ENCODE measurements around the gene ENO2.

The ENO2 gene

DNA sequence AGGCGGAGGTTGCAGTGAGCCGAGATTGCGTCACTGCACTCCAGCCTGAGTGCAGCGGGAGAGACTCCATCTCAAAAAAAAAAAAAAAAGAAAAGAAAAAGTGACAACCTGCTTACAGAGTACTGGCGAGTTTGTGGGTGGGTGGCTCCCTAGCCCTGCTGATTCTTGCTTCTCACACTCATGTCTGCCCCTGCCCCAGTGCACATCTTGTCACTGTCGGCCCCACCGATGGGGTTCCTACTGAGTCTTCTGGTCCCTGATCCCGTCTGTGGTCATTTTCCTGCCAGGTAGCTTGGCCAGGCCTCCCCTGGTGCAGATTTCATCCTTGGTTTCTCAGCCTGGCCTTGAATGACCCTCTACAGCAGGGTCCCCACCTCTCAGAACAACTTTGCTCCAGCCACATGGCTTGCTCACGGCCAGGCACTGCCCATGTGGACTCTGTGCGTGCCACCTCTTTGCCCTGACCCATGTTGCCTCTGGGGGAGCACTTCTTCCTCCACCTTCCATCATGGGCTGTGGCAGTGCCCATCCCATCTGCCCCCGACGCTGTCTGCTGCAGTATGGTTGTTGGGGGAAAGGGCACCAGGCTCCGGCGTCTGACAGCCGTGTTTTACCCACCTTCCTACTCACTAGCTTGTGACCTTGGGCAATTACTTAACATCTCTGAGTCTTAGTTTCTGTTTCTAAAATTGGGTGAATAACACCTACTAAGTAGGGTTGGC, 34.7 kb downstream of the ENO2 start:
- DNase-seq (ENCODE audit: low read depth, low spot score), result no peak

GRCh38 chr12:6950401-6950801, 36.0 kb downstream of the ENO2 start:
- DNase-seq (ENCODE audit: low read depth, low spot score), result no peak

- DNase-seq (ENCODE audit: low read depth, low spot score), result peak; percentile 55
Measured at GRCh38 chr12:6950811-6951540, 36.6 kb downstream of the ENO2 start, which contains the start of gene PTPN6. Gene PTPN6 (plus strand): TSS chr12:6951356. CDS start chr12:6951513, 157 bp downstream.

DNA sequence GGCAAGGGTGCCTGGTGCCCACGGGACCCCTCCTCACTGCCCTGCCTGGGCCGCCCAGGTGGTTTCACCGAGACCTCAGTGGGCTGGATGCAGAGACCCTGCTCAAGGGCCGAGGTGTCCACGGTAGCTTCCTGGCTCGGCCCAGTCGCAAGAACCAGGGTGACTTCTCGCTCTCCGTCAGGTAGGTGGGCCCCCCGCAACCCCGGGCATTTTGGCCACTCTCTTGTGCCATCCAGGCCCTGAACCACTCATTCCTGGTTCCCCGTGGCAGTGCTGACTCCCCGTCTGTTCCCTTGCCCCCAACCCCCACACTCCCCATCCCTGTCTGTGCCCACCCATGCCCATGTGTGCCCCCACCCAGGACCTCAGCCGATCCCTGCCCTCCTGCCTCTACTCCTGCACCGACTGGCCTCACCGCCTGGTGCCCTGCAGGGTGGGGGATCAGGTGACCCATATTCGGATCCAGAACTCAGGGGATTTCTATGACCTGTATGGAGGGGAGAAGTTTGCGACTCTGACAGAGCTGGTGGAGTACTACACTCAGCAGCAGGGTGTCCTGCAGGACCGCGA, 37.3 kb downstream of the ENO2 start:
- no peak for DNase-seq (ENCODE audit: low read depth, low spot score)

DNA sequence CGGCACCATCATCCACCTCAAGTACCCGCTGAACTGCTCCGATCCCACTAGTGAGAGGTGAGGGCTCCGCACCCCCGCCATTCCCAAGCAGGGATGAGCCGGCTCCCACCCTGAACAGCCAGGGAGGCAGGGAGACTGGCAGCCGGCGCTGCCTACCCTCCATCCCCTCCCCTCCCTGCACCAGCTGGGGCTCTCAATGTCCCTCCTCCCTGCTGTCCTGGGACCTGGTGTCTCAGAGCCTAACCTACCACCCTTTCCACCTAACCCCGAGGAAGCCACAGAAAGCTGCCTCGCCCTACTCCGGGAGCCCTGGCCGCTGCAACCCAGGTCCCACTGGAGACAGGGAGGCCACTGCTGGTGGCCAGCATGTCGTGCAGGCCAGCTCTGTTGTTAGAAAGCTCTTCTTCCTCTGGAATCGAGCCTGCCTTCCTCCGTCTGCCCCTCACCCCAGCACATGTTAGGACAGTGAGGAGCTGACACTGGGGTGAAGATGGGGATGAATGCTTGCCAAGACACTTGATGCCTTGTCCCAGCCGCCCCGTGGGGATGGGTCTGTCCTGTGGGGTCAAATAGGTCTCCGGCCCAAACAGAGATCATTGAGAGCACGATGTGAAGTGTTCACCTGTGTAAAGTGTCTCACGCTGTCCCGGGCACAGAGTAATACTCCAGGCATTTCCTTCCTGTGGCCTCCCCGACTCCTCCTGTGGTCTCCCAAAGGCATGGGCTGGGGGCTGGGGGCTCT, 37.9 kb downstream of the ENO2 start:
- DNase-seq (ENCODE audit: low read depth, low spot score), result no peak

- no peak for DNase-seq (ENCODE audit: low read depth, low spot score)
Measured at GRCh38 chr12:6952863-6953441, 38.6 kb downstream of the ENO2 start.

- peak; percentile 63 for DNase-seq (ENCODE audit: low read depth, low spot score)
Measured at GRCh38 chr12:6953442-6954315, 39.3 kb downstream of the ENO2 start.

DNA sequence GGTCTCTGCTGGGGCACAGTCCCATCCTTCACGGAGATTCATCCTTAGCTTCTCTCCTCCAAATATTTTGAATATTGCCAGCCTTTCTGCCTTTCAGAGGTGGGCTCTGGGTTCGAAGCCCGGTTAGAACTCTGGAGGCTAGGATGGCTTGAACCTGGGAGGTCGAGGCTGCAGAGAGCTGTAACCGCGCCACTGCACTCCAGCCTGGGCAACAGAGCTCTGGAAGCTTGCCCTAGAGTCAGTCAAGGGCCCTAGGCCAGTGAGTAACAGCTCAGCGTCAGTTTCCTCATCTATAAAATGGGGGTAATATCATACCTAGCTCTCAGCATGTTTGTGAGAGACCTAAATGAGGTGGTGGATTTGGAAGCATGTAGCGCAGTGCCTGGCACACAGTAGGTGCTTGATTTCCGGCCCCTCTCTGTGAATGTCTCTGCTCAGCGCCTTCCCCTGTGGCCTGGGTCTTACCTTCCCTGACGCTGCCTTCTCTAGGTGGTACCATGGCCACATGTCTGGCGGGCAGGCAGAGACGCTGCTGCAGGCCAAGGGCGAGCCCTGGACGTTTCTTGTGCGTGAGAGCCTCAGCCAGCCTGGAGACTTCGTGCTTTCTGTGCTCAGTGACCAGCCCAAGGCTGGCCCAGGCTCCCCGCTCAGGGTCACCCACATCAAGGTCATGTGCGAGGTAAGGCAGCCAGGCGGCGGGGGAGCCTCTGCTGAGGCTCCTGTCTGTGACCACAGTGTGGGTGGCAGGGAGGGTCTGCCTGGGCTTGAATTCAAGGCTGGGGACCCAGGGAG, 40.1 kb downstream of the ENO2 start:
- no peak for DNase-seq (ENCODE audit: low read depth, low spot score)

DNA sequence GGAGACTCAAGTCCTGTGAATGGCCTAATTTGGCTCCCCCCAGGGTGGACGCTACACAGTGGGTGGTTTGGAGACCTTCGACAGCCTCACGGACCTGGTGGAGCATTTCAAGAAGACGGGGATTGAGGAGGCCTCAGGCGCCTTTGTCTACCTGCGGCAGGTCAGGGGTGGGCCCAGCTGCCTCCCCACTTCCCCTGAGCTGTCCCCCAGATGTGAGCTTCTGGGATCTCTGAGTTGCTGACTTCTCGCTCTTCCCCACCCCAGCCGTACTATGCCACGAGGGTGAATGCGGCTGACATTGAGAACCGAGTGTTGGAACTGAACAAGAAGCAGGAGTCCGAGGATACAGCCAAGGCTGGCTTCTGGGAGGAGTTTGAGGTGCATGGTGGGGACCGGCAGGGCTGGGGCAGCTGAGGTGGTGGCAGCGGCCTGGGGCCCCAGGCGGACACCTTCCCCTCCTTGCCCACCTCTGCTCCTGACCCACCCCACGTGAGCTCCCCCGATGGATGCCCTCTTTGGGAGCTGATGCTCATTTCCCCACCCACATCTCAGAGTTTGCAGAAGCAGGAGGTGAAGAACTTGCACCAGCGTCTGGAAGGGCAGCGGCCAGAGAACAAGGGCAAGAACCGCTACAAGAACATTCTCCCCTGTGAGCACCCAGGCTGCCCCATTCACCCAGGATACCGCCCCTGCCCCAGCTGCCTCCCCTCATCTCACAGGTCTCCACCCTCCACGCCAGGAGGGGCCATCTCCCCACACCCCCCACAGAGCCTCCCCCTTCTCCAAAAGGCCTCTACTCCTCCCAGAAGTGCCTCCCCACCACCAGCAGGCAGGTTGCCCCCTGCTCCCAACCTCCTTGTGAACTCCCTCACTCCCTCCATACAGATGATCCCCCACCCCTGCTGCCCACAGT, 41.0 kb downstream of the ENO2 start:
- DNase-seq (ENCODE audit: low read depth, low spot score), result no peak

DNA sequence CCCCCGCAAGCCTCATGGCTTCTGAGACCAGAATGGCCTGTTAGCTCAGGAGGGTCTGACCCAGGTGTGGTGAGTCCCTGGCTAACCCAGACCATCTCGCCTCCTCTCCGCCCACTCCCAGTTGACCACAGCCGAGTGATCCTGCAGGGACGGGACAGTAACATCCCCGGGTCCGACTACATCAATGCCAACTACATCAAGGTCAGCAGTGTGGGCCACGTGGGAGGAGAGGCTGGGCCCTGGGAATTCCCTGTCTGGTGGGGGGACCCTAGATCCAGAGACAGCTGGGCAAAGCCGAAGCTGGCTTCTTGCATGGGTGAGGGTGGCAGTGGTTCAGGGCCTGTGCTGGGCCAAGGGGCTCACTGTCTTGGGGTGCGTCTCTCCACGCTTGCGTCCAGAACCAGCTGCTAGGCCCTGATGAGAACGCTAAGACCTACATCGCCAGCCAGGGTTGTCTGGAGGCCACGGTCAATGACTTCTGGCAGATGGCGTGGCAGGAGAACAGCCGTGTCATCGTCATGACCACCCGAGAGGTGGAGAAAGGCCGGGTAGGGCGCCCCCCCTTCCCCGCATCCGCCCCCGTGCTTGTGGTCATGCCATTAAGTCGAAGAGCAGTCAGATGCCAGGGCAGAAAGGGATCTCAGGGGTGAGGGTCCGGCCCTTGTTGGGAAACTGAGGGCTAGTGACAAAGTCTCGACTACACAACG, 41.8 kb downstream of the ENO2 start:
- DNase-seq (ENCODE audit: low read depth, low spot score), result no peak

DNA sequence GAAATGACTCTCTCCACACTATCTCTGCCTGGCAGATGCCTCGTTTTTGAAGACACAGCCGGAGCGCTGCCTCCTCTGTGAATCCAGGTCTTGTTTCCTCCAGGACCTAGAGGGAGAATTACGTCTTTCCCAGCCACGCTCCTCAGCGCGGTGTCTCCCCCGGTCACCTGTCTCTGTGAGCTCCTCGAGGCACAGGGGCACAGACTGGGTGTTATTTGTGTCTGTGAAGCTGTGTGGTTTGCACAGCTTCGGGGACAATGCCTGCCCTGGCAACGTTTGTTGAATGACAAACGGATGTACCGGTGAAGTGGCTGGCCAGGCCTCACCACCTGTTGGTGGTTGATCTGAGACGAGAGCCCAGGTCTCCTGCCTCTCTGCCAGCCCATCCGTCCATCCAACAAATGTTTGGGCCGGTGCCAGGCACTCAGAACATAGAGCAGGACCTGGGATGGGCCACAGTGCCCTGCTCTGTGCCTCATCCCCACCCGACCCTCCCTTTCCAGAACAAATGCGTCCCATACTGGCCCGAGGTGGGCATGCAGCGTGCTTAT, 42.8 kb downstream of the ENO2 start:
- no peak for DNase-seq (ENCODE audit: low read depth, low spot score)

- DNase-seq (ENCODE audit: low read depth, low spot score), result no peak
Measured at GRCh38 chr12:6957741-6958608, 43.6 kb downstream of the ENO2 start.

DNA sequence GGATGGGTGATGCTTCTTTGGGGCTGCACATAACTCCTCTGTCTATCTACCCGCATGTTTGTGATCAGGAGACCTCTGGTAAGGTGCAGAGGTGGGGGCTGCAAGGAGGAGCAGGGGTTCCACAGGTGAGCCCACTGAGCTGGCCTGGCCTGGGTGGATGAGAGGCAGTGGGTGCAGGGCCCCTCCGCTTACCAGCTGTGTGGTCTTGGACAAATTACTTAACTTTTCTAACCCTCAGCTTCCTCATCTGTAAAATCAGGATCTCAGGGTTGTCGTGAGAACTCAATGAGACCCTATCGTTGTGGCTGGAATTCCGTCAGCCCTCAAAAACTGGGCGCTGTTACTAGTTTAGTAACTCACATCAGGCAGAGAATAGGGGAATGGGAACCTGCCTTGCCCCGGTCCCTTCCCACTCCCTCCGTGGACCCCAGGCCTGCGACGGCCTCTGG, 44.3 kb downstream of the ENO2 start:
- DNase-seq (ENCODE audit: low read depth, low spot score), result no peak

GRCh38 chr12:6959058-6959804, 44.9 kb downstream of the ENO2 start:
- DNase-seq (ENCODE audit: low read depth, low spot score), result no peak

DNA sequence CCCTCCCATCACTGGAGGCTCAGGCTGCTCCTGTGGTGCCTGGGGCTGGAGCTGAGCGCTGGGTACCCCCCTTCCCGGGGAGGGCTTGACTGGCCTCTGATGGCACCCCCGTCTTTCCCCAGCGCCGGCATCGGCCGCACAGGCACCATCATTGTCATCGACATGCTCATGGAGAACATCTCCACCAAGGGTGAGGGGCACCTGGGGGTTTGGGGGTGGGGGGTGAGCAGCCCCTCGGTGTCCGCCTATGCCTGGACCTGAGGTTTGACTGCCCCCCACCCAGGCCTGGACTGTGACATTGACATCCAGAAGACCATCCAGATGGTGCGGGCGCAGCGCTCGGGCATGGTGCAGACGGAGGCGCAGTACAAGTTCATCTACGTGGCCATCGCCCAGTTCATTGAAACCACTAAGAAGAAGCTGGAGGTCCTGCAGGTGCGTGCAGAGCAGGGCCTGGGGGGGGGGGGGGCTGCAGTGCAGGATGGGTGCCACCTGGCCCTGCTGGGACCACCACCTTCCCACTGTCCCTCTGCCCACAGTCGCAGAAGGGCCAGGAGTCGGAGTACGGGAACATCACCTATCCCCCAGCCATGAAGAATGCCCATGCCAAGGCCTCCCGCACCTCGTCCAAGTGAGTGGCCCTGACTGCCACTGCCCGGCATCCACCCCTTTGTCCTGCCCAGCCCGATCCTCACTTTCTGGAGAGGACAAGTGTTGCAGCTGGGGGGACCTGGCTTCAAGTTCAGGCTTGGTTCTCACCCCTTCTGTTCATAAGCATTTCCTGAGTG, 45.6 kb downstream of the ENO2 start:
- no peak for DNase-seq (ENCODE audit: low read depth, low spot score)

All from activated naive CD8-positive, alpha-beta T cell treated with anti-CD3 and anti-CD28 coated beads, Interleukin-2, amount 50 U/mL, for 16 hours (primary cell).